Spleen (tissue), 7 donors: ENCODE measurements around the gene PRKCQ.

Source experiments
- CTCF ChIP-seq, 11 experiments: fragments of 200-600 bp in 7 of 11; fragments of 450-650 bp in 4 of 11; sonication (generic) in 4 of 11; IDR thresholded peaks in 8 of 11; conservative IDR thresholded peaks in 3 of 11; 1 replicate in 7 of 11; 2 replicates in 4 of 11; pipeline versions ENCODE4 v1.4.0 to v1.8.0; 2016 to 2021; ENCODE audit warnings: antibody characterized with exemption in 11 of 11, inconsistent platforms in 4 of 11, mild to moderate bottlenecking in 1 of 11
- POLR2A ChIP-seq, 3 donors: fragments of 450-650 bp; IDR thresholded peaks; one replicate each; pipeline ENCODE4 v1.5.1; 2017; ENCODE audit warnings: antibody characterized with exemption in 3 of 3, mild to moderate bottlenecking in 1 of 3
- donor health status: DM: no; HTN: no; CAD: no; lungs with moderate emphysema.
- donor health status: DM: no; HTN: no; CAD: no.
- donor health status: DM: no; HTN: no; CAD: no.

- TF ChIP-seq CTCF (IDR thresholded peaks at IDR 0.05 in 8 of 11, conservative IDR thresholded peaks at IDR 0.05 in 3 of 11): no peak
- TF ChIP-seq POLR2A (IDR thresholded peaks at IDR 0.05): no peak
Observed at GRCh38 chr10:6597478-6597877, 17.4 kb upstream of the PRKCQ start.
